C1 segment of cervical spinal cord (tissue), 14 donors: ENCODE data around the gene L1CAM.
A peak's percentile ranks its signal among the peaks of the same experiment; 100 is the strongest.

Experiments used
- DNase-seq, 14 donors: peaks; one replicate each; lab custom pipeline; 2025; lab: John Stamatoyannopoulos, UW

The L1CAM gene

GRCh38 chrX:153878969-153879653 is 6.9 kb downstream of the L1CAM start:
- no peak for DNase-seq

- DNase-seq: peak in 1 of 14 donors; percentile 37
Observed at GRCh38 chrX:153878345-153878744, 7.6 kb downstream of the L1CAM start.

GRCh38 chrX:153877571-153878261 is 8.3 kb downstream of the L1CAM start:
- DNase-seq: no peak

- DNase-seq: no peak
Observed at GRCh38 chrX:153876112-153876491, 9.9 kb downstream of the L1CAM start.

- DNase-seq: peak in 8 of 14 donors; percentile 3 to 68 (median 23)
Observed at GRCh38 chrX:153875391-153876111, 10.4 kb downstream of the L1CAM start.

GRCh38 chrX:153874366-153875125 is 11.4 kb downstream of the L1CAM start:
- no peak for DNase-seq

GRCh38 chrX:153874085-153874365 is 11.9 kb downstream of the L1CAM start:
- DNase-seq: no peak

- DNase-seq: peak in 3 of 14 donors; percentile 9 to 53 (median 22)
Observed at GRCh38 chrX:153873282-153874084, 12.5 kb downstream of the L1CAM start.

- no peak for DNase-seq
Observed at GRCh38 chrX:153871946-153872878, 13.8 kb downstream of the L1CAM start.

- no peak for DNase-seq
Observed at GRCh38 chrX:153871451-153871850, 14.5 kb downstream of the L1CAM start.

GRCh38 chrX:153870791-153871360 is 15.1 kb downstream of the L1CAM start:
- DNase-seq: no peak

GRCh38 chrX:153870288-153870690 is 15.7 kb downstream of the L1CAM start:
- no peak for DNase-seq

GRCh38 chrX:153869473-153870287 is 16.3 kb downstream of the L1CAM start:
- DNase-seq: no peak

- DNase-seq: no peak
Observed at GRCh38 chrX:153868576-153869472, 17.1 kb downstream of the L1CAM start.

GRCh38 chrX:153867671-153868070 is 18.3 kb downstream of the L1CAM start:
- DNase-seq: no peak

GRCh38 chrX:153867139-153867538 is 18.8 kb downstream of the L1CAM start:
- DNase-seq: no peak

- DNase-seq: peak in 1 of 14 donors; percentile 33
Observed at GRCh38 chrX:153866302-153867019, 19.5 kb downstream of the L1CAM start.
